ENCODE measurements around the gene TXNRD3.

- no peak for TF ChIP-seq POLR2A (IDR thresholded peaks at IDR 0.05)
- TF ChIP-seq, protein P1, sequence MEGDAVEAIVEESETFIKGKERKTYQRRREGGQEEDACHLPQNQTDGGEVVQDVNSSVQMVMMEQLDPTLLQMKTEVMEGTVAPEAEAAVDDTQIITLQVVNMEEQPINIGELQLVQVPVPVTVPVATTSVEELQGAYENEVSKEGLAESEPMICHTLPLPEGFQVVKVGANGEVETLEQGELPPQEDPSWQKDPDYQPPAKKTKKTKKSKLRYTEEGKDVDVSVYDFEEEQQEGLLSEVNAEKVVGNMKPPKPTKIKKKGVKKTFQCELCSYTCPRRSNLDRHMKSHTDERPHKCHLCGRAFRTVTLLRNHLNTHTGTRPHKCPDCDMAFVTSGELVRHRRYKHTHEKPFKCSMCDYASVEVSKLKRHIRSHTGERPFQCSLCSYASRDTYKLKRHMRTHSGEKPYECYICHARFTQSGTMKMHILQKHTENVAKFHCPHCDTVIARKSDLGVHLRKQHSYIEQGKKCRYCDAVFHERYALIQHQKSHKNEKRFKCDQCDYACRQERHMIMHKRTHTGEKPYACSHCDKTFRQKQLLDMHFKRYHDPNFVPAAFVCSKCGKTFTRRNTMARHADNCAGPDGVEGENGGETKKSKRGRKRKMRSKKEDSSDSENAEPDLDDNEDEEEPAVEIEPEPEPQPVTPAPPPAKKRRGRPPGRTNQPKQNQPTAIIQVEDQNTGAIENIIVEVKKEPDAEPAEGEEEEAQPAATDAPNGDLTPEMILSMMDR (IDR thresholded peaks at IDR 0.05), result no peak
- no peak for TF ChIP-seq POLR2AphosphoS5 (IDR thresholded peaks at IDR 0.05)
Measured at GRCh38 chr3:126677862-126678503, 23.1 kb upstream of the TXNRD3 start.

Data from breast epithelium (tissue), 3 donors.